GM23338 (cell line): ENCODE measurements around the gene CLDN2. TPM values are rescaled to one million over a fixed set of nuclear protein-coding genes. Genes with fewer than 3 reads are reported as not detected.

ENCODE experiments used
- ATAC-seq: fragments of 200-7000 bp; cut with Tn5 transposase; 3 replicates; pipeline ENCODE4 v1.9.1; 2020
- DNase-seq: peaks from one replicate; pipeline ENCODE4 v3.0.0-alpha.2; 2015; ENCODE audit warnings: low spot score
- H2AFZ ChIP-seq: fragments of 200-600 bp; sonication (generic); 2 replicates; pipeline ENCODE4 v1.8.0; 2016; ENCODE audit warnings: antibody characterized with exemption, mild to moderate bottlenecking, moderate library complexity
- H3F3A ChIP-seq: fragments of 200-600 bp; sonication (generic); replicated peaks from 2 replicates; pipeline ENCODE4 v1.8.0; 2017; ENCODE audit warnings: antibody characterized with exemption, mixed run types, low read depth
- H3K27ac ChIP-seq: fragments of 200-600 bp; sonication (generic); 2 replicates; pipeline ENCODE4 v1.6.1; 2016; ENCODE audit warnings: low read depth
- H3K27me3 ChIP-seq: fragments of 200-600 bp; sonication (generic); 2 replicates; pipeline ENCODE4 v1.8.0; 2016; ENCODE audit warnings: mild to moderate bottlenecking, mixed run types, moderate library complexity; ENCODE audit not compliant: insufficient read depth
- H3K36me3 ChIP-seq: fragments of 200-600 bp; sonication (generic); 2 replicates; pipeline ENCODE4 v1.8.0; 2016; ENCODE audit warnings: mild to moderate bottlenecking; ENCODE audit not compliant: insufficient read depth
- H3K4me1 ChIP-seq: fragments of 200-600 bp; sonication (generic); 2 replicates; pipeline ENCODE4 v1.8.0; 2016; ENCODE audit warnings: mild to moderate bottlenecking, moderate library complexity; ENCODE audit not compliant: insufficient read depth
- H3K4me2 ChIP-seq: fragments of 200-600 bp; sonication (generic); 2 replicates; pipeline ENCODE4 v1.7.1; 2017; ENCODE audit warnings: mixed run types
- H3K4me3 ChIP-seq: fragments of 200-600 bp; sonication (generic); 2 replicates; pipeline ENCODE4 v1.6.1; 2016; ENCODE audit warnings: mixed run types
- H3K79me2 ChIP-seq: fragments of 200-600 bp; sonication (generic); replicated peaks from 2 replicates; pipeline ENCODE4 v1.8.0; 2017; ENCODE audit warnings: mild to moderate bottlenecking; ENCODE audit not compliant: insufficient read depth
- H3K9me2 ChIP-seq: fragments of 200-600 bp; sonication (generic); 2 replicates; pipeline ENCODE4 v1.8.0; 2017; ENCODE audit not compliant: insufficient read depth
- H4K20me1 ChIP-seq: fragments of 200-600 bp; sonication (generic); replicated peaks from 2 replicates; pipeline ENCODE4 v1.8.0; 2017; ENCODE audit warnings: mild to moderate bottlenecking; ENCODE audit not compliant: insufficient read depth
- H3K27ac Mint-ChIP-seq: 2 replicates; pipeline ENCODE4 v1.8.0; 2020; ENCODE audit warnings: inconsistent platforms, mild to moderate bottlenecking, moderate library complexity, mixed read lengths
- H3K27me3 Mint-ChIP-seq: 3 replicates; pipeline ENCODE4 v1.8.0; 2022; ENCODE audit warnings: low read depth, mild to moderate bottlenecking, moderate library complexity, mixed read lengths, inconsistent platforms; ENCODE audit not compliant: insufficient read depth, poor library complexity
- H3K36me3 Mint-ChIP-seq: 3 replicates; pipeline ENCODE4 v1.8.0; 2021; ENCODE audit warnings: low read depth, mild to moderate bottlenecking, inconsistent platforms, moderate library complexity, mixed read lengths
- H3K4me1 Mint-ChIP-seq: 3 replicates; pipeline ENCODE4 v1.8.0; 2020; ENCODE audit warnings: mild to moderate bottlenecking, inconsistent platforms, mixed read lengths
- H3K4me3 Mint-ChIP-seq: 3 replicates; pipeline ENCODE4 v1.8.0; 2021; ENCODE audit warnings: moderate library complexity, mild to moderate bottlenecking, inconsistent platforms, mixed read lengths
- H3K9me3 Mint-ChIP-seq: 3 replicates; pipeline ENCODE4 v1.8.0; 2020; ENCODE audit warnings: moderate library complexity, mild to moderate bottlenecking, inconsistent platforms, mixed read lengths
- CREB1 ChIP-seq: fragments of 250-450 bp; sonication (Bioruptor Pico); IDR thresholded peaks from 2 replicates; pipeline ENCODE4 v1.5.0; 2020; ENCODE audit warnings: low read depth, mild to moderate bottlenecking, moderate library complexity
- CTCF ChIP-seq, 2 experiments: fragments of 200-600 bp in 1 of 2; sonication (generic) in 1 of 2; conservative IDR thresholded peaks; 2 replicates each; pipeline versions ENCODE4 v1.5.1 to v1.6.1; 2016 to 2017; ENCODE audit warnings: antibody characterized with exemption in 2 of 2, low read depth in 2 of 2, mild to moderate bottlenecking in 2 of 2, moderate library complexity in 1 of 2
- ETS1 ChIP-seq: IDR thresholded peaks from 2 replicates; pipeline ENCODE4 v1.6.1; 2016; ENCODE audit warnings: antibody characterized with exemption
- EZH2 ChIP-seq: fragments of 200-600 bp; sonication (generic); IDR thresholded peaks from one replicate; pipeline ENCODE4 v1.8.0; 2017; ENCODE audit warnings: antibody characterized with exemption, mild to moderate bottlenecking, low read depth; ENCODE audit not compliant: unreplicated experiment
- EZH2phosphoT487 ChIP-seq: fragments of 200-600 bp; sonication (generic); IDR thresholded peaks from one replicate; pipeline ENCODE4 v1.8.1; 2018; ENCODE audit warnings: antibody characterized with exemption; ENCODE audit not compliant: unreplicated experiment
- JUNB ChIP-seq: IDR thresholded peaks from one replicate; pipeline ENCODE4 v1.6.1; 2016; ENCODE audit warnings: antibody characterized with exemption; ENCODE audit not compliant: unreplicated experiment
- NANOG ChIP-seq: IDR thresholded peaks from 2 replicates; pipeline ENCODE4 v1.6.1; 2016; ENCODE audit warnings: antibody characterized with exemption, borderline replicate concordance
- POLR2AphosphoS5 ChIP-seq: IDR thresholded peaks from 2 replicates; pipeline ENCODE4 v1.6.1; 2016; ENCODE audit warnings: antibody characterized with exemption, low read depth
- REST ChIP-seq: IDR thresholded peaks from one replicate; pipeline ENCODE4 v1.6.1; 2018; ENCODE audit warnings: antibody characterized with exemption; ENCODE audit not compliant: unreplicated experiment
- STAT1 ChIP-seq: IDR thresholded peaks from one replicate; pipeline ENCODE4 v1.6.1; 2016; ENCODE audit warnings: antibody characterized with exemption; ENCODE audit not compliant: unreplicated experiment
- ZNF114 ChIP-seq: fragments of 250-450 bp; sonication (Bioruptor Pico); IDR thresholded peaks from 2 replicates; pipeline ENCODE4 v1.5.0; 2020; ENCODE audit warnings: mild to moderate bottlenecking, moderate library complexity
- ZNF331 ChIP-seq: fragments of 250-450 bp; sonication (Bioruptor Pico); IDR thresholded peaks from 2 replicates; pipeline ENCODE4 v1.5.0; 2020; ENCODE audit warnings: low read depth, mild to moderate bottlenecking, moderate library complexity
- ZNF462 ChIP-seq: fragments of 250-450 bp; sonication (Bioruptor Pico); IDR thresholded peaks from 2 replicates; pipeline ENCODE4 v1.5.0; 2020; ENCODE audit warnings: mild to moderate bottlenecking, moderate library complexity
- polyA plus RNA-seq: library from polyadenylated mRNA; unstranded; fragments of >200 nt; fragmentation: Nextera tagmentation; extraction: Ambion mirVana; gene quantifications from 2 replicates; pipeline ENCODE4 v1.2.1, GENCODE V29; 2016
- total RNA-seq: library from RNA; depleted of rRNA; stranded (reverse); fragments of >200 nt; shearing (Covaris generic); gene quantifications from 2 replicates; pipeline ENCODE4 v1.2.3, GENCODE V29; 2014

CLDN2 gene
- total and polyA plus RNA-seq, 2 experiments from 2014 or later, result not detected

GRCh38 chrX:106932960-106933537, 12.8 kb downstream of the CLDN2 start (continued):
- TF ChIP-seq CREB1, result no peak
- TF ChIP-seq EZH2phosphoT487, result no peak

GRCh38 chrX:106933538-106933961, 13.3 kb downstream of the CLDN2 start:
- Histone ChIP-seq H3F3A (no peaks in the 10 kb centered on the region), H3K27ac (no peak overlapping the region), H3K36me3 (no peaks in the 10 kb centered on the region), H3K9me2 (no peaks in the 10 kb centered on the region), H3K27me3 (no peaks in the 10 kb centered on the region), H3K4me1 (no peaks in the 10 kb centered on the region), H3K4me2 (no peak overlapping the region), H2AFZ (no peak overlapping the region), H3K79me2 (no peaks in the 10 kb centered on the region), H3K4me3 (no peak overlapping the region), H4K20me1 (no peaks in the 10 kb centered on the region)
- DNase-seq (no peak), ATAC-seq (no peak)
- no peaks in the 10 kb centered on the region for H3K9me3 Mint-ChIP-seq
- H3K27me3 Mint-ChIP-seq, result no peaks in the 10 kb centered on the region
- no peak overlapping the region for H3K27ac Mint-ChIP-seq
- H3K36me3 Mint-ChIP-seq, result no peaks in the 10 kb centered on the region
- TF ChIP-seq REST (no peak), POLR2AphosphoS5 (no peak), EZH2 (no peak), JUNB (no peak), CTCF (conservative IDR thresholded peaks at IDR 0.05; ENCODE audit: low read depth in 2 of 2) (no peak), ZNF114 (CRISPR knock-in tag) (no peak), ETS1 (no peak), EZH2phosphoT487 (no peak), STAT1 (no peak), ZNF331 (CRISPR knock-in tag) (no peak), CREB1 (no peak), ZNF462 (no peak), NANOG (no peak)
- H3K4me1 Mint-ChIP-seq, result no peaks in the 10 kb centered on the region
- no peak overlapping the region for H3K4me3 Mint-ChIP-seq
